ENCODE results near the gene RTN4R. TPM values are rescaled to one million over a fixed set of nuclear protein-coding genes. Genes with fewer than 3 reads are reported as not detected.

The RTN4R gene
- total RNA-seq, 2 experiments from 2014 or later: 2.8 to 3.7 TPM

DNA sequence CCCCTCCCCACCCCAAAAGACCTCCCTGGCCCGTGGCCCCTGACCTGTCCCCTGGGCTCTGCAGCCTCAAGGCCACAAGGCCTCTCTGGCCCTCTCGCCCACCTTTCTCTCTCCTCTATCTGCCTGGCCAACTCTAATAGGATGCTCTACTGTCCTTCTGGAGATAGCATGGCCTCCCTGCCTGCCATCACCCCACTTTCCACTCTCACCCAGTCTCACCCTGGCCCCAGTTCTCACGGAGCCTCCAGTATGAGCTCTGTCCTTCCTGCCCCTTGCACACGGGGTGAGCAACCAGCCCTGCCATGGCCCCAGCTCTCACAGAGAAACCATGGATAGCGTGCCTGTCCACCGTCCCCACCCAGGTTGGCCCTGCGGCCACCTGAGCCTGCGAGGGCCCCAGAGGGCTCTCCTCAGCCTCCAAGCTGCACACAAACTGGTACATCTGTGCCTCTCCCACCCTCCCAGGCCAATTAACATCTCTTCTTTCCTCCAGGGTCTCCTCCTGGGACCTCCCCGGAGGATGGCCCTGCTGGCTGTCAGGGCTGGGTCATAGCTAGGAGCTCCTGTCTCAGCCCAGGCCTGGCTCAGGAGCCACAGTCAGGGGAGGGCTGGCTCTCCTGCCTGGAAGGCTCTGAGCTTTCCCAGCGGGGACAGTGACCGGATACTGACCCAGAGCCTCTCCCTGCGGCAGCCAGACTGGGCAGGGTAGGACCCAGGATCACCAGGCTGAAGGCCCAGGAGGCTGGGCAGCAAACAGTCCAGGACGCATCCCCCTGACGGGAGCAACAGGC, 22.3 kb downstream of the RTN4R start:
- DNase-seq (no peak), ATAC-seq (no peak)
- ChIA-PET CTCF (interaction anchor here (1.9 to 5.0 kb wide), 2 partner anchors 13 to 89 kb away, joined by 7 to 13 read pairs; no protein-coding TSS in a partner anchor), POLR2A (no interaction called here)
- H3K4me3 Mint-ChIP-seq: no peak overlapping the region
- no peaks in the 10 kb centered on the region for H3K9me3 Mint-ChIP-seq
- H3K27ac Mint-ChIP-seq: peak overlapping the region; percentile 95
- intact Hi-C loops (cut with micrococcal nuclease): no loop called here
- H3K27me3 Mint-ChIP-seq: no peaks in the 10 kb centered on the region
- TF ChIP-seq, protein P1, sequence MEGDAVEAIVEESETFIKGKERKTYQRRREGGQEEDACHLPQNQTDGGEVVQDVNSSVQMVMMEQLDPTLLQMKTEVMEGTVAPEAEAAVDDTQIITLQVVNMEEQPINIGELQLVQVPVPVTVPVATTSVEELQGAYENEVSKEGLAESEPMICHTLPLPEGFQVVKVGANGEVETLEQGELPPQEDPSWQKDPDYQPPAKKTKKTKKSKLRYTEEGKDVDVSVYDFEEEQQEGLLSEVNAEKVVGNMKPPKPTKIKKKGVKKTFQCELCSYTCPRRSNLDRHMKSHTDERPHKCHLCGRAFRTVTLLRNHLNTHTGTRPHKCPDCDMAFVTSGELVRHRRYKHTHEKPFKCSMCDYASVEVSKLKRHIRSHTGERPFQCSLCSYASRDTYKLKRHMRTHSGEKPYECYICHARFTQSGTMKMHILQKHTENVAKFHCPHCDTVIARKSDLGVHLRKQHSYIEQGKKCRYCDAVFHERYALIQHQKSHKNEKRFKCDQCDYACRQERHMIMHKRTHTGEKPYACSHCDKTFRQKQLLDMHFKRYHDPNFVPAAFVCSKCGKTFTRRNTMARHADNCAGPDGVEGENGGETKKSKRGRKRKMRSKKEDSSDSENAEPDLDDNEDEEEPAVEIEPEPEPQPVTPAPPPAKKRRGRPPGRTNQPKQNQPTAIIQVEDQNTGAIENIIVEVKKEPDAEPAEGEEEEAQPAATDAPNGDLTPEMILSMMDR (IDR thresholded peaks at IDR 0.05): no peak
- H3K4me1 Mint-ChIP-seq (ENCODE audit: low read depth): peaks cover 39% of the 10 kb centered on the region
- no peaks in the 10 kb centered on the region for H3K36me3 Mint-ChIP-seq (ENCODE audit: low read depth)

DNA sequence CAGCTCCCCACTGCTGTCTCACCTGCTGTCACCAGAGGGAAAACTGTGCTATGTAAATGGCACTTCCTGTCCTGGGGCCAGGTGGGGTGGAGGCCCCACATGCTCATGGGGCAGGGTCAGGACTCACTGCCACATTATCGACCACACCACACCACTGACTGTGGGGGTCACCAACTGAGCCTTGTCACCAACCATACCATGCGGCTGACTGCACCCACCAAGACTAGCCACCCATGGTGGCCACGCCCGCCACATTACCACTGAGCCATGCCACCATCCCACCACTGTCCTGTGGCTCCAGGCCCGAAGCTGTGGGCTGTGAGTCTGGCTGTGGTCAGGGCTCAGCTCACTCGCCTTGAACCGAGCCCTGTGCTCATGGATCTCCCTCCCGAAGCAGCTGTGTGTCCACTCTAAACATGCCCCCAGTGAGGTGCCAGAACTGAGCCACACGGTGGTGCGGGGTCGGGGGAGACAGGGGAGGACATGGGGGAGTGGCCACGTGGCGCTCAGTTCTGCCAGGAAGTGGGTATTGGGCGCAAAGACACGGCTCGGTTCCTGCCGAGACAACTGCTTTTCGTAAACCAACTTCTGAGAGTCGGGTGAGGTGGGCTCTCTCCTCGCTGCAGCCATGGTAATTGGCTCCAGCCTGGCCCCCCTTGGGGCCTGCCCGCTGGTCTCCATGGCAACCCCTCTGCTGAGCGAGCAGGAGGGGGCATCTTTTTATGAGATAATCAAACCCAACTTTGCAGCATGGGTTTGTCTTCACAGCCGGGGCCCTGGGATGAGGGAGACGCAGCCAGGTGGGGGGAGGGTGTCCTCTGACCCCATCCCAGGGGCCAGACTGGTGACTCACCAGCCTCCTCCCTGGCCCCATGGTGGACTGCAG, 23.2 kb downstream of the RTN4R start:
- no peaks in the 10 kb centered on the region for H3K9me3 Mint-ChIP-seq
- peaks cover 42% of the 10 kb centered on the region for H3K4me1 Mint-ChIP-seq (ENCODE audit: low read depth)
- intact Hi-C loops (cut with micrococcal nuclease): no loop called here
- TF ChIP-seq, protein P1 (IDR thresholded peaks at IDR 0.05): no peak
- CTCF ChIA-PET: interaction anchor here (1.2 to 5.0 kb wide), 4 partner anchors 13 to 88 kb away, joined by 3 to 13 read pairs (median 8); no protein-coding TSS in a partner anchor
- DNase-seq (peak; percentile 69), ATAC-seq (peak; percentile 61)
- POLR2A ChIA-PET: interaction anchor here (0.9 to 1.3 kb wide), 3 partner anchors 12 to 304 kb away, joined by 3 read pairs; partner anchors contain the start of genes COMT and TXNRD2
- H3K4me3 Mint-ChIP-seq: peak overlapping the region; percentile 33
- no peaks in the 10 kb centered on the region for H3K36me3 Mint-ChIP-seq (ENCODE audit: low read depth)
- peak overlapping the region; percentile 95 for H3K27ac Mint-ChIP-seq
- no peaks in the 10 kb centered on the region for H3K27me3 Mint-ChIP-seq

DNA sequence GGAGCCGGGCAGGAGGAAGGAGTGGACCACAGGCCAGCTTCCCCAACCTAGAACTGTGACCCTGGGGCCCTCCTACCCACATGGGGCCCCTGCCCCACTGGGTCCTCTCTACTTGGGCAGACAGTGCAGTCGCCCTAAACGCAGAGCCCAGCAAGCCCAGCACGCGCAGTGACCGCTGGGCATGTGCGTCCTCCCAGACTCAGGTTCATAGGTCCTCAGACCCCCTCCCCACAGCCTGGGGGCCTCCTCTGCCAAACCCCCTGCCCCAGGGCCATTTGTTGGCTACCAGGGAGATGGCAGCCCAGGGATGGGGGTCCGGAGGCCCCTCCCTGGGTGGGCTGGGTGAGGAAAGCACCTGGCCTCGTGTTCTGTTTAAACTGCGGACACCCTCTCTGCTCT, 23.9 kb downstream of the RTN4R start:
- CTCF ChIA-PET: interaction anchor here (1.2 to 5.0 kb wide), 3 partner anchors 14 to 87 kb away, joined by 3 to 13 read pairs (median 10); no protein-coding TSS in a partner anchor
- intact Hi-C loops (cut with micrococcal nuclease): no loop called here
- no peaks in the 10 kb centered on the region for H3K9me3 Mint-ChIP-seq

DNA sequence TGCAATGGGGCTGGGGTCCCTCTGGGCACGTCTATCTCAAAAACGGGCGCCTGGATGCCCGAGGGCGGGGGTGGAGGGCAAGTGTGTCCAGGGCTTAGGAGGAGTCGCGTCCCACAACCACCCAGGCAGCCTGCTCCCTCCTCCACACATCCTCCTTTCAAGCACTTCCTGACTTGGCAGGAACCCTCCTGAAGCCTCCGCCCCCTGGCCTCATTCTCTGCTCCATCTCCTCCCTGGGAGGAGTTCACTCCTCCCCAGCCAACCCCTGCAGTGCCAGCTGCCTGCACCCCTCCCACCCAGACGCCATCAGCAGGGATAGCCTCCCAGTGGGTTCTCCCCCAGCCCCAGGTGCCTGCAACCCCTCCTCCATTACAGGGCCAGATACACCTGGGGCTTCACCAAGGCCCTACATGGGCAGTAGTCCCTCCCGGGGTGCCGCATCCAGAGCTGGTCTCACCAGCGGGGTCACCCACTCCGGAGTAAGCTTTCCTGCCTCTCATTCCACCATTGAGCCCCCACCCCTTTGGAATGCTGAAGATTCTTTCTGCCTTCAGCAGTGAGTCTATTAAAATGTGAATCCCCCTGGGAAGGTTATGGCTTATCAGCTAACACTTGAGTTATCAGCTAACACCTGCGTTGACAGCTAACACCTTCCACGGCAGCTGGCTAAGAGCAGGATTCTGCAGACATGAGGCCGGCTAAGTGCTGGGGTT, 24.4 kb downstream of the RTN4R start:
- peaks cover 49% of the 10 kb centered on the region for H3K4me1 Mint-ChIP-seq (ENCODE audit: low read depth)
- intact Hi-C loops (cut with micrococcal nuclease): no loop called here
- ChIA-PET CTCF (interaction anchor here (1.2 to 5.0 kb wide), 3 partner anchors 15 to 87 kb away, joined by 3 to 13 read pairs (median 10); no protein-coding TSS in a partner anchor), POLR2A (interaction anchor here (1.0 to 1.3 kb wide), 3 partner anchors 13 to 302 kb away, joined by 3 read pairs; partner anchors contain the start of genes COMT and TXNRD2)
- H3K4me3 Mint-ChIP-seq: peak overlapping the region; percentile 52
- no peaks in the 10 kb centered on the region for H3K36me3 Mint-ChIP-seq (ENCODE audit: low read depth)
- H3K27ac Mint-ChIP-seq: peak overlapping the region; percentile 95
- no peaks in the 10 kb centered on the region for H3K27me3 Mint-ChIP-seq
- H3K9me3 Mint-ChIP-seq: no peaks in the 10 kb centered on the region
- DNase-seq: peak; percentile 77
- ATAC-seq: peak; percentile 65
- TF ChIP-seq, protein P1 (IDR thresholded peaks at IDR 0.05): no peak

More for the DNA sequence above, 23.9 kb downstream of the RTN4R start:
- Mint-ChIP-seq H3K4me3 (peak overlapping the region; percentile 33), H3K36me3 (ENCODE audit: low read depth) (no peaks in the 10 kb centered on the region), H3K27me3 (no peaks in the 10 kb centered on the region), H3K4me1 (ENCODE audit: low read depth) (peaks cover 48% of the 10 kb centered on the region), H3K27ac (peak overlapping the region; percentile 95)
- no peak for ATAC-seq
- DNase-seq: no peak
- POLR2A ChIA-PET: interaction anchor here (0.9 to 1.3 kb wide), 3 partner anchors 13 to 303 kb away, joined by 3 read pairs; partner anchors contain the start of genes COMT and TXNRD2
- TF ChIP-seq, protein P1 (IDR thresholded peaks at IDR 0.05): no peak
